Medulla oblongata (tissue), 1 donor: ENCODE results near the gene RNF213.
"Not testable (repeated sequence)": the region's sequence is repeated elsewhere in the genome, so short reads cannot be mapped to it uniquely, and the experiment has no call there.

Source experiments
- DNase-seq: peaks from one replicate; pipeline ENCODE4 v3.0.0-alpha.2; 2015; ENCODE audit errors: extremely low spot score

RNF213 gene

GRCh38 chr17:80295146-80295545 lies 34.5 kb downstream of the RNF213 start:
- no peak for DNase-seq

GRCh38 chr17:80295559-80295958 lies 34.9 kb downstream of the RNF213 start:
- no peak for DNase-seq

DNA sequence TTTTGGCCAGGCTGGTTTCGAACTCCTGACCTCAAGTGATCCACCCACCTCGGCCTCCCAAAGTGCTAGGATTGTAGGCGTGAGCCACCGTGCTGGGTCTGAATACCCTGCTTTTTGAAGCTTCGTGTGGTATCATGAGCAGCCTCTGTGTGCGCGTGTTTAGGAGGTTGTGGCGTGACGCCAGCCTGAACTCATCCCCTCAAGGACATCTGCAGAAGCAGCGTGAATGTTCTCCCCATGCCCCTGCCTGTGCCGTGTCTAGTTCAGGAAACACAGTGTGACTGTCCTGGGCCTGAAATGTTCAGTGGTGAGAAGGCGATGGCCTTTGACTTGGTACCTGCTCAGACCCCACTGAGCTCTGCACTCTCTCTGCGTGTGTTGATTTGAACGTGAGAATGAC lies 35.6 kb downstream of the RNF213 start:
- DNase-seq = no peak

GRCh38 chr17:80297996-80298560 lies 37.4 kb downstream of the RNF213 start:
- DNase-seq = no peak

- not testable (repeated sequence) for DNase-seq
These were observed 38.9 kb downstream of the RNF213 start for GRCh38 chr17:80299350-80300100.

DNA sequence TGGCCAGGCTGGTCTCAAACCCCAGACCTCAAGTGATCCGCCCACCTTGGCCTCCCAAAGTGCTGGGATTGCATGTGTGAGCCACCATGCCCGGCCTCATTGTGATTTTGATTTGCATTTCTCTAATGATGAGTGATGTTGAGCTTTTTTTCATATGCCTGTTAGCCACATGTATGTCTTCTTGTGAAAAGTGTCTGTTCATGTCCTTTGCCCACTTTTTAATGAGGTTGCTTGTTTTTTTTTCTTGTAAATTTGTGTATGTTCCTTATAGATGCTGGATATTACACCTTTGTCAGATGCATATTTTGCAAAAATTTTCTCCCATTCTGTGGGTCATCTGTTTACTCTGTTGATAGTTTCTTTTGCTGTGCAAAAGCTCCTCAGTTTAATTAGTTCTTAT lies 40.1 kb downstream of the RNF213 start:
- not testable (repeated sequence) for DNase-seq

- DNase-seq = no peak
These were observed 43.2 kb downstream of the RNF213 start for GRCh38 chr17:80303824-80304223.

DNA sequence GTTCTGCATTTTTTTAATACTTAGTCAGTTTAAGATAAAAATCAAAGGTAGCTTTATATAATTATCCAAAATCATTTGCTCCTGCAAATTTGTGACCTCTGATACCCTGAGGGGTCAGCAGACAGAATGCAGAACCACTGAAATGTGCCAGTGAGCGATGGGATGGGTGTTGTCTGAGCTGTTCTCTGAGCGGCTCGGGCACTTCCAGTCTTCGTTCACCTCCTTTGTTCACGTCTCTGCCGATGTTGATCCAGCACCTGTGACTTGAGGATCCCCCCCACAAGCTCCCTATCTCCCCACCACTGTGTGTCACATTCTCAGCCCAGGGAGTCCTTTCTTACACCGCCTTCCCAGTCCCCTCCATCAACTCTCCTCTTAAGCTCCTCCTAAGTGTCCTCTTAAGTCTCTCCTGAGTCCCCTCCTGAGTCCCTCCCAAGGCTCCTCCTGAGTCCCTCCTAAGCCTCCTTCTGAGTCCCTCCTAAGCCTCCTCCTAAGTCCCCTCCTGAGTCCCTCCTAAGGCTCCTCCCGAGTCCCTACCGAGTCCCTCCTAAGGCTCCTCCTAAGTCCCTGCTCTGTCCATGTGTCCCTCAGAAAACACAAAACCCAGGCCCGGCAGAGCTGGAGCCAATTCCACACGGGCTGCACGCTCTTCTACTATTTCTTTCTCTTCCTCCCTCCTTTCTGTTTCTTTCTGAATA lies 47.5 kb downstream of the RNF213 start:
- DNase-seq = no peak

DNA sequence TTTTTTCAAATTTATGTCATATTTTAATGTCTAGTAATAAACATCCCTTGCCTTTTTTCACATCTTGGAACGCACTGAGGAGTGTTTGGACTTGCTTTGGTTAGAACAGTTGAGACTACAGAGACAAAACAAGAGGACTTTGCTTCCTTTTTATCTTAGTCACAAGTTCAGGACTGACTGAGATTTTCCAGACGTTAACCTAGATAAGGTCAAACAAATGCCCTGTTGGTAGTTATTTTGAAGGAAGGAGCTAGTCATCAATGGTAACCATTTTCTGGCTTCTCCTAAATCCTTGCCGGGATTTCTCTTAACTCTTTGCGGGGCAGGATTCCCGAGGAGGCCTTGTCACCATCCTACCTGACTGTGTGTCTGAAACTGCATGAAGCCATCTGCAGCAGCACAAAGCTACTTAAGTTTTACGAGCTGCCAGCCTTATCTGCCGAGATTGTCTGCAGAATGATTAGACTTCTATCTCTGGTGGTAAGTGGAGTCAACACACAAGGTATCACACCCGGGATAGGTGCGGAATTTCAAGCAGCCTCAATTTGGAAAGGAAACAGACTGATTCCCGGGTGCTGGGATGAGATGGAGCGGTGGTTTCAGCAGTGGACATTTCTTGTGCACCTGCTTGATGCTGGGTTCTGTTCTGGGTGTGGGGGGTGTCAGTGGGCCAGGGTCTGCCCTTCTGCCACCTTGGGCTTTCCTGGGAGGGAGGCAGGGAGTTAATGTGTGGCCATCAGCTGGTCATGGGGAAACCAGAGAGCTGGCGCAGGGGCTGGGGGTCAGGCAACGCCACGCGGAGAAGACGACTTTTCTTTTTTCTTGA lies 48.3 kb downstream of the RNF213 start:
- DNase-seq = no peak

GRCh38 chr17:80311216-80311827 lies 50.7 kb downstream of the RNF213 start:
- DNase-seq = no peak

DNA sequence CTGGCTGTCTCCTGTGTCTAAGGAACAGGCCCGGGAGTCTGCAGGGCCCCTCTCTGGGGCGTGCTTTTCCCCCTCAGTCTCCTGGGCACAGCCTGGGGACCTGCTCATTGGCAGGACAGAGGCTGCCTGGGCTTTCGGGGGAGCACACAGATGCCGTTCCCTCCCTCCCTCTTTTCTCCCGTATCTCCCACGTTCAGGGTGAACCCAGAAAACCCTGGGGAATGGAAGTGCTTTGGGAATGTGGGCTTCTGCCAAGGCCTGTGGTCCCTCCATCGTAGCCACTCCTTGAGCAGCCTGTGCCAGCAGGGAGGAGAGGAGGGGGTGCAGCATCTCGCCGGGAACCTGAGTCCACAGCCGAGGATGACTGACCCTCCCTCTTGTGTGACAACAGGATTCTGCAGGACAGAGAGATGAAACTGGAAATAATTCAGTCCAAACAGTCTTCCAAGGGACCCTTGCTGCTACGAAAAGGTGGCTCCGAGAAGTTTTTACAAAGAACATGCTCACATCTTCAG lies 52.0 kb downstream of the RNF213 start:
- no peak for DNase-seq

DNA sequence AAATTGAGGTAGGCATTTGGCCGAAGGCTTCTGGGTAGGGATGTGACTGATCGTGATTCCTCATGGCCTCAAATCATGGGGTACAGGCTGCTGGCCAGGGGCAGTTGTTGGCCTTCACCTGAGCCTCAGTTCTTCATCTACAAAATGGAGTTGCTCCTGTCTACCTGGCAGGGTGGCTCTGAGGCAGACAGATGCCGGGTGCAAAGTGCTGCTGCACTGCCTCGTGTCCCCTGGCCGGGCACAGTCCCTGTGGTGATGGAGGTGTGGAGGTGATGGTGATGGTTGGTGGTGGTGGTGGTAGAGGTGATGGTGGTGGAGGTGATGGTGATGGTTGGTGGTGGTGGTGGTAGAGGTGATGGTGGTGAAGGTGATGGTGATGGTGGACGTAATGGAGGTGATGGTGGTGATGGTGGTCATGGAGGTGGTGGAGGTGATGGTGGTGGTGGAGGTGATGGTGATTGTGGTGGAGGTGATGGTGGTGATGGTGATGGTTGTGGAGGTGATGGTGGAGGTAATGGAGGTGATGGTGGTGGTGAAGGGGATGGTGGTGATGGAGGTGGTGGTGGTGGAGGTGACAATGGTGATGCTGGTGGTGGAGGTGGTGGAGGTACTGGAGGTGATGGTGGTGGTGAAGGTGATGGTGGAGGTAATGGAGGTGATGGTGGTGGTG lies 52.6 kb downstream of the RNF213 start:
- no peak for DNase-seq

- not testable (repeated sequence) for DNase-seq
These were observed 53.3 kb downstream of the RNF213 start for GRCh38 chr17:80313946-80314345.

DNA sequence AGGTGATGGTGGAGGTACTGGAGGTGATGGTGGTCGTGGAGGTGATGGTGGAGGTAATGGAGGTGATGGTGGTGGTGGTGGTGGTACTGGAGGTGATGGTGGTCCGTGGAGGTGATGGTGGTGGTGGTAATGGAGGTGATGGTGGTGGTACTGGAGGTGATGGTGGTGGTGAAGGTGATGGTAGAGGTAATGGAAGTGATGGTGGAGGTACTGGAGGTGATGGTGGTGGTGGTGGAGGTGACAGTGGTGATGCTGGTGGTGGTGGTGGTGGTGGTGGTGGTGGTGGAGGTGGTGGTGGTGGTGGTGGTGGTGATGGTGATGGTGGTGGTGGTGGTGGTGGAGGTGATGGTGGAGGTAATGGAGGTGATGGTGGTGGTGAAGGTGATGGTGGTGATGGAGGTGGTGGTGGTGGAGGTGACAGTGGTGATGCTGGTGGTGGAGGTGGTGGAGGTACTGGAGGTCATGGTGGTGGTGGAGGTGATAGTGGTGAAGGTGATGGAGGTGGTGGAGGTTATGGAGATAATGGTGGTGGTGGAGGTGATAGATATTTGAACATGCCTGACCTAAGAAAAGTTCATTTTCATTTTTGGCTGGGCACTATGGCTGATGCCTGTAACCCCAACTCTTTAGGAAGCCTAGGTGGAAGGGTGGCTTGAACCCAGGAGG lies 55.0 kb downstream of the RNF213 start:
- DNase-seq = no peak

GRCh38 chr17:80316431-80316830 lies 55.8 kb downstream of the RNF213 start:
- DNase-seq = no peak

DNA sequence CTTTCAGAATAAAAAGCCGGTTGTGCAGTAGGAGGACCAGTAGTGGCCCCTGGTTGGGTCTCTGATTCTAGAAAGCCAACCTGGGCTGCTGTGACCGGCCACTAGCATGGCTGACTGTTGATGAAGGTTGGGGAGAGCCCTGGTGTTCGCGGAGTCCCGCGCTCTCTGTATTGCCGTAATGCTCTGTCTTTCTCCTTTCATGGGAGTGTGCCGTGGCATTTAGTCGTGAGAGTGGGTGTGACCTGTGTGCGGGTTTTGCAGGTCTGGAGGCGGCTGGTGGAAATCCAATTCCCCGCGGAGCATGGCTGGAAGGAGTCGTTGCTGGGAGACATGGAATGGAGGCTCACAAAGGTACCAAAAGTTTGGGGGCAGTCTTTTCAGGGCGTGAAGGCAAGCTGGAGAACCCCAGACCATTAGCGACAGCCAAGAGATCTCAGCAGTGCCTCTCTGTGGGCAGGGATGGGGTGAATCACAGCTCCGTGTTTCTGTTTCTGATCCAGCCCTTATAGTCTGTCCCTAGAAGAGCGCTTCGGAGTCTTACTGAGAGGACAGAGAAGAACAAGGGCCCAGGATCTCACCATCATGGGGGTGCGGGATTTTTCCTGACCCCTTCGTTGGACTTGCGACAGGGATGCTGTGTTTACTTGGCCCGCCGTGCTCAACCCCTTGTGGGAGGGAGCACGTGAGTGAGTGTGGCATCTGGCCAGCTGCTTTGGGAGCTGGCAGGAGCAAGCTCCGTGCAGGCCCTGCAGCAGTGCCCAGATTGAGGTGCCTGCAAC lies 56.5 kb downstream of the RNF213 start:
- no peak for DNase-seq

- DNase-seq = no peak
These were observed 57.0 kb downstream of the RNF213 start for GRCh38 chr17:80317706-80317980.

DNA sequence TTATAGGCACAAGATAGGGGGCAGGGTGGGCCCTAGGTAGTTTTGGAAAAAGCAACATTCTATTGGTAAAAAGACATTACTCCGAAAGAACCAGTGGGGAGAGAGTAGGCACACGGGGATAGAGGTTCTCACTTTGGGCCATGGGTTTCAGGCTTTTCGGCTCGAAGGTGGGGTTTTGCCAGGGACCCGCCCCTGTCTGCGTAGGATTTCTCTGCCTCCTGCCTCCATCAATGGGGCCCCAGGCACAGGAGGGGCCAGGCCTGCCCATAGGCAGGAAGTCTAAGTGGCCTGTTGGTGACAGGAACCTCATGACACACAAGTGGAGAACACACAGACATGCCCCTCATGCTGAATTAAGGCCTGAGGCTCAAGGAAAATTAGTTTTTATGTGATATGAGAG lies 57.5 kb downstream of the RNF213 start:
- DNase-seq = no peak

DNA sequence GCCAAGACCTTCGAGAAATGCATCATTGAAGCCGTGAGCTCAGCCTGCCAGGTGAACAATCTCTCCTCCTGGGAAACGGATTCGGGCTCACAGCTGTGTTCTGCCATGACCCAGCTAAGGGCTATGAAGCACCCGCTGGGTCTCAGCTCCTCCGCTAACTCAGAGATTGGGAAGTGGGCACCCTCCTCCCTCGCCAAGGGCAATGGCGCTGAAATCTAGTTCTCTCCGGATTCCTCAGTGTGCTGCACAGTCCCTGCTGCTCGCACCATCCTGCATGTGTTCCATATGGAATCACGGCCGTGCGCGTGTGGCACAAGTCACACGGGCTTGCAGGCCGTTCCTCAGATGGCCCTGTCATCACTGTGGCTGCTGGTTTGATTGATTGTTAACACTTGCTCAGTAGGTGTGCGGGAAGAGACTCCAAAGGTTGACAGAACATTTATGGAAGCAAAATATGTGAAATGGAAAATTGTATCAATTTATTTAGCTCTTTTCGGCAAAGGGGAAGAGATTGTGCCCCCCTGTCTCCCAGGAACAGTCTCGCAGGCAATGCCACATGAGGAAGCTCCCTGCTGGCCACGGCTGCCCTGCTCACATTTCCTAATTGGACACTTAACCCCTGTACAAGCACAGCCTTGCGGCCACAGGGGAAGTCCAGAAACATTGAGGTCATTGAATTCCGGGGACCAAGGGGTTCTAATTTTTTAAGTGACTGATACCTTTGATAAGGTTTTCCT lies 58.8 kb downstream of the RNF213 start:
- DNase-seq = no peak
